ENCODE data around the gene TP53RK. TPM values are rescaled to one million over a fixed set of nuclear protein-coding genes. Genes with fewer than 3 reads are reported as not detected.

Gene TP53RK
- total and polyA plus RNA-seq, 2 of the 4 experiments (the other 2 are of a cell fraction): 8.7 to 10.6 TPM

DNA sequence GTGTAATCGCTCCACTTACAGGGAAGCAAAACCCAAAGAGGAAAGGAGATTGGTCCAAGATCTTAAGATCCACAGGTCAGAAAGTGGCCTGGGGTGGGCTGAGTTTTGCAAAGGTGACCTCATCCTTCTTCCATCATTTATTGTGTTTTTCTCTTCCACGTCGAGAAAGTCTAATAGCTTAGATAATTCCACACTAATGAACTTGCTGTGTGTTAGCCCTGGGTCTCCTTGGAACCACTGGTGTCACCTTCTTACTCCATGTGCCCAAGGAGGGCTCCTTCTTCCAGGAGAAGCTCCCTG, 39.6 kb downstream of the TP53RK start:
- Histone ChIP-seq H3K14ac (replicated peaks; ENCODE audit: low read depth, low read length) (no peak overlapping the region), H3K4me1 (ENCODE audit: control insufficient read depth, insufficient read depth, low read length) (peaks cover 3% of the 10 kb centered on the region; the same call in 1 of the 2 replicates), H2AFZ (replicated peaks; ENCODE audit: low read length, poor library complexity) (no peak overlapping the region), H4K8ac (ENCODE audit: low read depth in 2 of 2, low read length in 2 of 2) (no peak overlapping the region), H3K18ac (ENCODE audit: low read depth, low read length) (no peak overlapping the region), H2BK15ac (ENCODE audit: low read depth, low read length) (no peak overlapping the region), H3K4me3 (ENCODE audit: insufficient read depth, low read depth, low read length) (no peak overlapping the region), H3K9me3 (ENCODE audit: control insufficient read depth, insufficient read depth, low read length) (no peaks in the 10 kb centered on the region), H2BK5ac (ENCODE audit: low read depth, low read length, poor library complexity, severe bottlenecking) (no peak overlapping the region), H3K4me2 (ENCODE audit: low read depth, low read length) (no peak overlapping the region), H4K5ac (ENCODE audit: low read depth, low read length) (no peak overlapping the region), H3K9ac (ENCODE audit: low read depth, low read length) (no peak overlapping the region), H3K23ac (ENCODE audit: low read depth, low read length) (no peak overlapping the region), H2AK5ac (ENCODE audit: low read depth, low read length) (no peak overlapping the region), H3K79me1 (ENCODE audit: low read depth in 1 of 2, low read length in 2 of 2) (no peaks in the 10 kb centered on the region), H3K27me3 (ENCODE audit: control insufficient read depth, insufficient read depth, low read length) (peaks cover 29% of the 10 kb centered on the region), H2AK9ac (replicated peaks; ENCODE audit: low read depth, low read length, poor library complexity) (no peak overlapping the region), H4K20me1 (ENCODE audit: insufficient read depth, low read length) (no peaks in the 10 kb centered on the region), H4K91ac (ENCODE audit: insufficient read depth, low read depth, low read length) (no peak overlapping the region), H3K56ac (ENCODE audit: extremely low read depth, insufficient read depth, low read length) (no peak overlapping the region), H3K4ac (ENCODE audit: low read depth, low read length) (no peak overlapping the region), H2BK20ac (ENCODE audit: low read depth, low read length) (no peak overlapping the region), H3K36me3 (ENCODE audit: control insufficient read depth, insufficient read depth, low read length) (no peaks in the 10 kb centered on the region), H3K9me1 (ENCODE audit: insufficient read depth, low read length) (no peaks in the 10 kb centered on the region), H2BK120ac (ENCODE audit: low read depth, low read length) (no peak overlapping the region), H3K27ac (ENCODE audit: insufficient read depth, low read length) (no peak overlapping the region)
- POLR2A ChIA-PET (ENCODE audit: unreplicated experiment): no interaction called here
- intact Hi-C loops (cut with micrococcal nuclease): no loop called here
- in situ Hi-C loops (cut with MboI; ENCODE audit: low sequenced_read_pairs): no loop called here
- ATAC-seq (ENCODE audit: low read depth): no peak
- no CpG with 5 or more reads among the region's 3 CpGs for WGBS, 2 experiments (ENCODE audit: extremely low coverage in 2 of 2, insufficient read length in 1 of 2)
- CTCF ChIA-PET: interaction anchor here (0.6 kb wide), 1 partner anchor 165 kb away, joined by 3 read pairs; no protein-coding TSS in a partner anchor
- DNase-seq: no peak
- dilution Hi-C loops (cut with HindIII; ENCODE audit: low sequenced_read_pairs, unreplicated experiment): no loop called here
- BruUV-seq (replicated peaks): no TSS peak
- TF ChIP-seq CHD1 (IDR thresholded peaks at IDR 0.05; ENCODE audit: low read depth, low read length) (no peak), RAD21 (IDR thresholded peaks at IDR 0.05; ENCODE audit: low read length) (no peak), USF2 (IDR thresholded peaks at IDR 0.05; ENCODE audit: low read depth, low read length) (no peak), MAZ (IDR thresholded peaks at IDR 0.05; ENCODE audit: borderline replicate concordance, low read depth, low read length) (no peak), BHLHE40 (IDR thresholded peaks at IDR 0.05; ENCODE audit: low read depth, low read length) (no peak), NFE2L2 (IDR thresholded peaks at IDR 0.05; ENCODE audit: low read depth, low read length) (no peak)

Measured in IMR-90 (cell line).